ENCODE results near the gene ACBD6. TPM values are rescaled to one million over a fixed set of nuclear protein-coding genes. Genes with fewer than 3 reads are reported as not detected.

Gene ACBD6
- total and polyA plus RNA-seq, 2 donors (not counting 1 experiment from before 2014, with no cell fraction given): 52.9 to 80.9 TPM

GRCh38 chr1:180254496-180254819 is 247.9 kb downstream of the ACBD6 start:
- ChIA-PET POLR2A (no interaction called here), CTCF (no interaction called here)
- Histone ChIP-seq H3K36me3 (replicated peaks in 1 of 2; ENCODE audit: control extremely low read depth in 1 of 2, control insufficient read depth in 1 of 2, extremely low read depth in 1 of 2, insufficient read depth in 2 of 2, low read length in 1 of 2) (no peaks in the 10 kb centered on the region), H3K9me3 (ENCODE audit: control extremely low read depth in 1 of 3, control insufficient read depth in 2 of 3, insufficient read depth in 1 of 3, low read length in 2 of 3) (peaks cover 0 to 4% (median 0%) of the 10 kb centered on the region in 3 donors), H3K79me2 (ENCODE audit: control insufficient read depth, insufficient read depth, low read length) (no peaks in the 10 kb centered on the region), H2AFZ (ENCODE audit: insufficient read depth, low read depth, low read length, poor library complexity, severe bottlenecking) (no peak overlapping the region), H3K4me2 (replicated peaks; ENCODE audit: low read depth, low read length, poor library complexity, severe bottlenecking) (no peak overlapping the region), H3K4me1 (ENCODE audit: control insufficient read depth in 2 of 2, insufficient read depth in 2 of 2, low read length in 2 of 2) (no peaks in the 10 kb centered on the region), H3K27me3 (replicated peaks in 1 of 4; ENCODE audit: control extremely low read depth in 1 of 4, control insufficient read depth in 3 of 4, insufficient read depth in 4 of 4, low read length in 3 of 4) (peaks cover 0 to 31% (median 0%) of the 10 kb centered on the region in 4 experiments), H3K4me3 (ENCODE audit: control extremely low read depth in 1 of 5, extremely low read depth in 1 of 5, insufficient read depth in 1 of 5, low read depth in 2 of 5, low read length in 4 of 5) (no peak overlapping the region), H3K9ac (ENCODE audit: low read length) (no peak overlapping the region), H4K20me1 (ENCODE audit: control insufficient read depth, insufficient read depth, low read length, poor library complexity, severe bottlenecking) (no peaks in the 10 kb centered on the region), H3K27ac (ENCODE audit: low read length in 2 of 2) (no peak overlapping the region)
- no peaks in the 10 kb centered on the region for H3K4me1 Mint-ChIP-seq
- TF ChIP-seq, protein P1, sequence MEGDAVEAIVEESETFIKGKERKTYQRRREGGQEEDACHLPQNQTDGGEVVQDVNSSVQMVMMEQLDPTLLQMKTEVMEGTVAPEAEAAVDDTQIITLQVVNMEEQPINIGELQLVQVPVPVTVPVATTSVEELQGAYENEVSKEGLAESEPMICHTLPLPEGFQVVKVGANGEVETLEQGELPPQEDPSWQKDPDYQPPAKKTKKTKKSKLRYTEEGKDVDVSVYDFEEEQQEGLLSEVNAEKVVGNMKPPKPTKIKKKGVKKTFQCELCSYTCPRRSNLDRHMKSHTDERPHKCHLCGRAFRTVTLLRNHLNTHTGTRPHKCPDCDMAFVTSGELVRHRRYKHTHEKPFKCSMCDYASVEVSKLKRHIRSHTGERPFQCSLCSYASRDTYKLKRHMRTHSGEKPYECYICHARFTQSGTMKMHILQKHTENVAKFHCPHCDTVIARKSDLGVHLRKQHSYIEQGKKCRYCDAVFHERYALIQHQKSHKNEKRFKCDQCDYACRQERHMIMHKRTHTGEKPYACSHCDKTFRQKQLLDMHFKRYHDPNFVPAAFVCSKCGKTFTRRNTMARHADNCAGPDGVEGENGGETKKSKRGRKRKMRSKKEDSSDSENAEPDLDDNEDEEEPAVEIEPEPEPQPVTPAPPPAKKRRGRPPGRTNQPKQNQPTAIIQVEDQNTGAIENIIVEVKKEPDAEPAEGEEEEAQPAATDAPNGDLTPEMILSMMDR (IDR thresholded peaks at IDR 0.05): no peak
- TF ChIP-seq EZH2 (IDR thresholded peaks at IDR 0.05; ENCODE audit: borderline replicate concordance, insufficient read depth, low read depth, low read length, poor library complexity, severe bottlenecking): no peak
- WGBS (ENCODE audit: insufficient coverage): 92% methylated on average over 9 of the region's 9 CpGs
- intact Hi-C loops (cut with micrococcal nuclease): no loop called here
- no peak overlapping the region for H3K4me3 Mint-ChIP-seq
- no peak for DNase-seq
- peaks cover 57% of the 10 kb centered on the region for H3K27me3 Mint-ChIP-seq
- no peak for ATAC-seq (ENCODE audit: low read depth)
- H3K9me3 Mint-ChIP-seq (ENCODE audit: insufficient read depth): no peaks in the 10 kb centered on the region
- no peak overlapping the region for H3K27ac Mint-ChIP-seq

DNA sequence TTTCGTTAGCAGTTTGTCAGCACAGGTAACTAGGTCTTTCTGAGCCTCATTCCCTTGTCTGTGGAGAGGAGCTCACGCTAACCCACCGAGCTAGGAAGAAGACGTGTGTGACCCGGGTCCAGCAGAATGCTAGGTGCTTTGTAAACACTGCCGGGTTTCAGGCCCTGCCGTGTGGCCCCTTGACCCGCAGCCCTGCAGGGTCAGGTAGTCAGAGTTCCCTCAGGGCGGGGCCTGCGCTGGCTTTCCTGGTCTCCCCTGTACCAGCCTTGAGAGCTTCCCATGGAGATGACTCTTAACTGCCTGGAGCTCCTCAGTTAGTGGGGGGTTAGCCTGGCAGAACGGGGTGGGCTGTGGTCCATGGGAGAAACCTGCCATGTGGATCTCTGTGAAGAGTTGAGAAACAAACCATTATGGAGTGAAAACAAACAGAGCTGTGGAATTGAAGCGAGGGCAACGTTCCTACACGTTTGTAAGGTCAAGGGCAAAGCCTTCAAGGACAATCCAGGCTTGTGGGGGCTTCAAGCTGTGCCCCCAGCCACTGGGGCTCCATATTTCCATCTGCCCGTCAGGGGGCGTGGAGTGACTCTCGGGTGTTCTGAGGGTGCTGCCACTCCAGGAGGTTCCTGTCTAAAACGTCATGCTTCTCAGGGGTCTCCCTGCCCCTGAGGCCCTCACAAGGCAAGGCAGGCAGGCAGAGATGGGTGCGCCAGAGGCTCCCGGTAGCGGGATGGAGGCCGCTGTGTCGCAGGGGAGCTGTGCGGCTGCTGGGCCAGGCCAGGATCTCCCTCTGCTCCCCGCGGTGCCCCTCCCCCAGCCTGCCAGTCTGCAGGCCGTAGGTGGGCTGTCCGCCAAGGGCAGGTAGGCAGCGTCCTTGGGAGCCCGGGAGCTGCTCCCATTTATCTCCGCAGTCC is 248.5 kb downstream of the ACBD6 start:
- 89% methylated on average over 31 of the region's 31 CpGs for WGBS (ENCODE audit: insufficient coverage)
- Histone ChIP-seq H3K27ac (ENCODE audit: low read length in 2 of 2) (no peak overlapping the region), H3K4me3 (ENCODE audit: control extremely low read depth in 1 of 5, extremely low read depth in 1 of 5, insufficient read depth in 1 of 5, low read depth in 2 of 5, low read length in 4 of 5) (no peak overlapping the region), H3K4me2 (replicated peaks; ENCODE audit: low read depth, low read length, poor library complexity, severe bottlenecking) (no peak overlapping the region), H2AFZ (ENCODE audit: insufficient read depth, low read depth, low read length, poor library complexity, severe bottlenecking) (no peak overlapping the region), H3K9ac (ENCODE audit: low read length) (no peak overlapping the region), H3K27me3 (replicated peaks in 1 of 4; ENCODE audit: control extremely low read depth in 1 of 4, control insufficient read depth in 3 of 4, insufficient read depth in 4 of 4, low read length in 3 of 4) (peaks cover 0 to 28% (median 0%) of the 10 kb centered on the region in 4 experiments), H3K79me2 (ENCODE audit: control insufficient read depth, insufficient read depth, low read length) (no peaks in the 10 kb centered on the region), H3K36me3 (replicated peaks in 1 of 2; ENCODE audit: control extremely low read depth in 1 of 2, control insufficient read depth in 1 of 2, extremely low read depth in 1 of 2, insufficient read depth in 2 of 2, low read length in 1 of 2) (no peaks in the 10 kb centered on the region), H4K20me1 (ENCODE audit: control insufficient read depth, insufficient read depth, low read length, poor library complexity, severe bottlenecking) (no peaks in the 10 kb centered on the region), H3K9me3 (ENCODE audit: control extremely low read depth in 1 of 3, control insufficient read depth in 2 of 3, insufficient read depth in 1 of 3, low read length in 2 of 3) (peaks cover 0 to 4% (median 0%) of the 10 kb centered on the region in 3 donors), H3K4me1 (ENCODE audit: control insufficient read depth in 2 of 2, insufficient read depth in 2 of 2, low read length in 2 of 2) (no peaks in the 10 kb centered on the region)
- H3K27ac Mint-ChIP-seq: no peak overlapping the region
- H3K4me1 Mint-ChIP-seq: no peaks in the 10 kb centered on the region
- intact Hi-C loops (cut with micrococcal nuclease): no loop called here
- ATAC-seq (ENCODE audit: low read depth) (no peak), DNase-seq (no peak)
- POLR2A ChIA-PET: no interaction called here
- peaks cover 60% of the 10 kb centered on the region for H3K27me3 Mint-ChIP-seq
- no peaks in the 10 kb centered on the region for H3K9me3 Mint-ChIP-seq (ENCODE audit: insufficient read depth)
- CTCF ChIA-PET: interaction anchor here (0.9 to 1.6 kb wide), 3 partner anchors 8 to 228 kb away, joined by 3 to 17 read pairs (median 4); no protein-coding TSS in a partner anchor
- TF ChIP-seq EZH2 (IDR thresholded peaks at IDR 0.05; ENCODE audit: borderline replicate concordance, insufficient read depth, low read depth, low read length, poor library complexity, severe bottlenecking): no peak
- TF ChIP-seq, protein P1 (IDR thresholded peaks at IDR 0.05): no peak
- H3K4me3 Mint-ChIP-seq: no peak overlapping the region

All from B cell (primary cell).